Nephron (organoid): ENCODE measurements around the gene TAF3.
A peak's percentile ranks its signal among the peaks of the same experiment; 100 is the strongest.

ENCODE experiments used
- H3K27ac Mint-ChIP-seq, 3 experiments: 2 replicates each; pipeline ENCODE4 v1.8.0; 2020; ENCODE audit warnings: mixed read lengths in 3 of 3, mild to moderate bottlenecking in 2 of 3, moderate library complexity in 1 of 3
- H3K27me3 Mint-ChIP-seq: 2 replicates; pipeline ENCODE4 v1.8.0; 2021; ENCODE audit warnings: low read depth, mild to moderate bottlenecking, moderate library complexity, mixed read lengths
- H3K36me3 Mint-ChIP-seq: 2 replicates; pipeline ENCODE4 v1.8.0; 2020; ENCODE audit warnings: low read depth, mixed read lengths
- H3K4me1 Mint-ChIP-seq: 2 replicates; pipeline ENCODE4 v1.8.0; 2020; ENCODE audit warnings: mixed read lengths
- H3K4me3 Mint-ChIP-seq, 3 experiments: 2 replicates each; pipeline ENCODE4 v1.8.0; 2020; ENCODE audit warnings: mild to moderate bottlenecking in 3 of 3, mixed read lengths in 3 of 3, moderate library complexity in 2 of 3
- H3K9me3 Mint-ChIP-seq: 2 replicates; pipeline ENCODE4 v1.8.0; 2020; ENCODE audit warnings: mixed read lengths
- CTCF ChIP-seq, 3 experiments: fragments of 200-600 bp; sonication (generic); IDR thresholded peaks; one replicate each; pipeline ENCODE4 v1.5.0; 2021; ENCODE audit warnings: antibody characterized with exemption in 3 of 3; ENCODE audit not compliant: unreplicated experiment in 3 of 3

Gene TAF3

GRCh38 chr10:8013006-8013405, 194.7 kb downstream of the TAF3 start:
- Mint-ChIP-seq H3K36me3 (peaks cover 43% of the 10 kb centered on the region), H3K27ac (peak overlapping the region; percentile 67 to 87 (median 83)), H3K4me3 (no peak overlapping the region), H3K9me3 (no peaks in the 10 kb centered on the region), H3K27me3 (no peaks in the 10 kb centered on the region), H3K4me1 (peaks cover 9% of the 10 kb centered on the region)
- no peak for TF ChIP-seq CTCF (IDR thresholded peaks at IDR 0.05; ENCODE audit: unreplicated experiment in 3 of 3)

GRCh38 chr10:8013619-8014018, 195.3 kb downstream of the TAF3 start:
- H3K27me3 Mint-ChIP-seq, result no peaks in the 10 kb centered on the region
- peaks cover 9% of the 10 kb centered on the region for H3K4me1 Mint-ChIP-seq
- no peak overlapping the region for H3K4me3 Mint-ChIP-seq
- TF ChIP-seq CTCF (IDR thresholded peaks at IDR 0.05; ENCODE audit: unreplicated experiment in 3 of 3), result no peak
- peaks cover 41% of the 10 kb centered on the region for H3K36me3 Mint-ChIP-seq
- peak overlapping the region in 1 of 3 experiments; percentile 51 for H3K27ac Mint-ChIP-seq
- H3K9me3 Mint-ChIP-seq, result no peaks in the 10 kb centered on the region

DNA sequence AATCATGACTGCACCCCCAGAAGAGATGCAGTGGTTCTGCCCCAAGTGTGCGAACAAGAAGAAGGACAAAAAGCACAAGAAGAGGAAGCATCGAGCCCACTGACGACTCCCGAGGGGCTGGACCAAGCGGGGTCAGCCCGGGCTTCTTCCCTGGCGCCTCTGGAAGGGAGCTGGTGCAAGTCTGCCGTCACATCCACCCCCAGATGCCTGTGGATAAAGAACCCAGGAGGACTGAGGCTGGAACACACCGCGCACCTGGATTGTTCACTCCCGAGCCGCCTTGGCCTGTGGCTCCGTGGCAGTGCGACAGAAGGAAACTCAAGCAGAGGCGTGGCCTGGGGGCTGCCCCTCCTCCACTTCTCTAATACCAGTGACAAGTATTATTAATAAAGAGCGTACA, 196.3 kb downstream of the TAF3 start:
- no peaks in the 10 kb centered on the region for H3K27me3 Mint-ChIP-seq
- H3K4me1 Mint-ChIP-seq, result peaks cover 9% of the 10 kb centered on the region
- no peaks in the 10 kb centered on the region for H3K9me3 Mint-ChIP-seq
- peaks cover 39% of the 10 kb centered on the region for H3K36me3 Mint-ChIP-seq
- H3K4me3 Mint-ChIP-seq, result no peak overlapping the region
- H3K27ac Mint-ChIP-seq, result no peak overlapping the region
- no peak for TF ChIP-seq CTCF (IDR thresholded peaks at IDR 0.05; ENCODE audit: unreplicated experiment in 3 of 3)

DNA sequence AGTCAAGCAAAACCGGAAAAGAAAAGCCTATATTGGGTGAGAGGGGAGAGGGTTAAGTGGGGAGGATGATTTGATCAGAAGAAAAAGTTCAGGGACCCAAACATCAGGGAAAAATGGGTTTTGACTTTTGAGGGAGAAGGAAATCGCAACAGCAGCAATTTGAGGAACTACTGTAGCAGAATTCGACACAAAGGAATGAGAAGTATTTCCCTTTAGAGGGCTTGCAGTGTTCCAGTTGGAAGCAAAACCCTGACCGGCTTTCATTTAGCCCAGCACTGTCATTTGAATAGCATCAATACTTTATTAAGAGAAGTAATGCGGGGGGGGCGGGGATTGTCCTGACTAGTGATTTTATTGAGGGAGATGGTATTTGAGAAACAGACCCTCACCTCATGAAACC, 199.0 kb downstream of the TAF3 start:
- H3K36me3 Mint-ChIP-seq, result peaks cover 22% of the 10 kb centered on the region
- H3K27ac Mint-ChIP-seq, result peak overlapping the region; percentile 3 to 59 (median 26)
- H3K4me1 Mint-ChIP-seq, result peaks cover 9% of the 10 kb centered on the region
- TF ChIP-seq CTCF (IDR thresholded peaks at IDR 0.05; ENCODE audit: unreplicated experiment in 3 of 3), result no peak
- no peaks in the 10 kb centered on the region for H3K9me3 Mint-ChIP-seq
- H3K27me3 Mint-ChIP-seq, result peaks cover 12% of the 10 kb centered on the region
- H3K4me3 Mint-ChIP-seq, result no peak overlapping the region

GRCh38 chr10:8023321-8023720, 205.0 kb downstream of the TAF3 start:
- Mint-ChIP-seq H3K4me1 (no peaks in the 10 kb centered on the region), H3K4me3 (no peak overlapping the region), H3K27ac (no peak overlapping the region), H3K27me3 (peaks cover 51% of the 10 kb centered on the region), H3K36me3 (no peaks in the 10 kb centered on the region), H3K9me3 (no peaks in the 10 kb centered on the region)
- no peak for TF ChIP-seq CTCF (IDR thresholded peaks at IDR 0.05; ENCODE audit: unreplicated experiment in 3 of 3)

DNA sequence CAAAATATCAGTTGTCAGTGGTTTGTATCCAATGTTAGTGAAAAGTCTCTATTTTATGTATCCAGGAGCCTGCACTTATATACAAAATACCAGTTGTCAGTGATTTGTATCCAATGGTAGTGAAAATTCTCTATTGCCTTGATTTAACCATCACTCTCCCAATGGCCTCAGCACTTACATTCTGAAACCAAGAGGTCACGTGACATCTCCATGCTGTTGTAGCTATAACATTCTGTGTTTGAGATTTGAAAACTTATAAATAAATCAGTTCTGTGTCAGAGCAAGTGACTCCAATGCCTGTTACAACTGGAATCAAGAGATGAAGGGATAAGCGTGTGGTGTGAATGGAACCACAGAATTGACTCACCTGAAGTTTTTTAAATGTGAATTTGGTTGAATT, 205.5 kb downstream of the TAF3 start:
- no peak overlapping the region for H3K4me3 Mint-ChIP-seq
- peaks cover 55% of the 10 kb centered on the region for H3K27me3 Mint-ChIP-seq
- H3K9me3 Mint-ChIP-seq, result no peaks in the 10 kb centered on the region
- no peak for TF ChIP-seq CTCF (IDR thresholded peaks at IDR 0.05; ENCODE audit: unreplicated experiment in 3 of 3)
- H3K4me1 Mint-ChIP-seq, result no peaks in the 10 kb centered on the region
- no peaks in the 10 kb centered on the region for H3K36me3 Mint-ChIP-seq
- H3K27ac Mint-ChIP-seq, result no peak overlapping the region
